GM15510 (cell line): ENCODE measurements around the gene LRCH1.

Source experiments
- POLR2A ChIP-seq: IDR thresholded peaks from 3 replicates; pipeline ENCODE4 v1.6.1; 2011; ENCODE audit warnings: borderline replicate concordance; ENCODE audit not compliant: insufficient read length; ENCODE audit errors: extremely low read depth

Gene LRCH1

GRCh38 chr13:46775385-46776107 is 222.6 kb downstream of the LRCH1 start:
- no peak for TF ChIP-seq POLR2A

- TF ChIP-seq POLR2A, result no peak
These were observed 225.1 kb downstream of the LRCH1 start for GRCh38 chr13:46778095-46778494.

- no peak for TF ChIP-seq POLR2A
These were observed 225.9 kb downstream of the LRCH1 start for GRCh38 chr13:46778890-46779289.

DNA sequence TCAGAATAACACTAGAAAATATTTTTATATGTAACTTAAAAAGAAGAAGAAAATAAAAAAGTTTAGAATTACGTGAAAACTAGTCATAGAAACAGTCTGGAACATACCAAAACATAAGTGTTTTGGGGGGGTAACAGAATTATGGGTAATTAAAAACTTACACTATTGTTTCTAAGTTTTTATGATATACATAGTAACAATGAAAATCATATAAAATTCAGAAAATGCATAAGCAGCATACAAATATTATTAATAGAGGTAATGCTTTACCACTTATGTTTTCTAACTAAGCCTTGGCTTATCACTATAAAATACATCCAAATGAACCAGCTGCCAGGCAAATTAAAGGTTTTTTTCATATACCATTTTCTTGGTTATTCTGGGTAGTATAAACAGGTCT is 229.1 kb downstream of the LRCH1 start:
- TF ChIP-seq POLR2A, result no peak

DNA sequence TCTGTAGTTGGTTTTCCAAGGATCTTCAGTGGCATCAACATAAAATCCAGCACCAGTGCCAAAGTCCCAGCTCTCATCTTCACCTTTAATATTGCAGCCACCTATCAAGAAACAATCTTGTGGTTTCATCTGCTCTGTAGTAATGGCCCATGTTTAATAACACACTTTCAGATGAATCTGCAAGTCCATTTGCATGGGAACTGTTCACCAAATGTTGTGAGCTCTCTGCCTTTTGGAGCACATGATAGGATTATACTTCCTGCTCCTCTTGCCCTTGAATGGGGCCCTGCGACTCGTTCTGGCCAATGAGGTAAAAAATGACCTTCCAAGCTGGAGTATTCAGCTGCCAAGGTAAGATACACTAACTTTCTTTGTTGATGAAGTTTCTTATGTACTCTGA is 229.7 kb downstream of the LRCH1 start:
- no peak for TF ChIP-seq POLR2A

GRCh38 chr13:46783504-46783903 is 230.5 kb downstream of the LRCH1 start:
- no peak for TF ChIP-seq POLR2A

DNA sequence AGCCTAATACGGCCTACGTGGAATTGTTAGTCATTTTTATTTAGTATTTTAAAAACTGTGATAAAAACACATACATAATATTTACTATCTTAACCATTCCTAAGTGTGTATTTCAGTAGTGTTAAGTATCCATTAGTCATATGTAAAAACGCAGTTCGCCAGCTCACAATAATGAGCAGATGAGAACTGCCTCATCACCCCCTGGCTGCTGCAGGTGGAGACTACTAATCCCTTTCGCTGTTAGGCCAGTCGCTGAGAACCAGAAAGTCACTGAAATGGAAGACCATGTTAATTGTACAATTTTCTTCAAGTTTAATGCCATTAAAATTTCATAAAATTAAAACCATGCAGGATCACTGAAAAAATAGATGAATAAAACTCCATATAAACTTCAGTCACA is 242.4 kb downstream of the LRCH1 start:
- TF ChIP-seq POLR2A, result no peak

GRCh38 chr13:46796129-46796514 is 243.2 kb downstream of the LRCH1 start:
- TF ChIP-seq POLR2A, result no peak

DNA sequence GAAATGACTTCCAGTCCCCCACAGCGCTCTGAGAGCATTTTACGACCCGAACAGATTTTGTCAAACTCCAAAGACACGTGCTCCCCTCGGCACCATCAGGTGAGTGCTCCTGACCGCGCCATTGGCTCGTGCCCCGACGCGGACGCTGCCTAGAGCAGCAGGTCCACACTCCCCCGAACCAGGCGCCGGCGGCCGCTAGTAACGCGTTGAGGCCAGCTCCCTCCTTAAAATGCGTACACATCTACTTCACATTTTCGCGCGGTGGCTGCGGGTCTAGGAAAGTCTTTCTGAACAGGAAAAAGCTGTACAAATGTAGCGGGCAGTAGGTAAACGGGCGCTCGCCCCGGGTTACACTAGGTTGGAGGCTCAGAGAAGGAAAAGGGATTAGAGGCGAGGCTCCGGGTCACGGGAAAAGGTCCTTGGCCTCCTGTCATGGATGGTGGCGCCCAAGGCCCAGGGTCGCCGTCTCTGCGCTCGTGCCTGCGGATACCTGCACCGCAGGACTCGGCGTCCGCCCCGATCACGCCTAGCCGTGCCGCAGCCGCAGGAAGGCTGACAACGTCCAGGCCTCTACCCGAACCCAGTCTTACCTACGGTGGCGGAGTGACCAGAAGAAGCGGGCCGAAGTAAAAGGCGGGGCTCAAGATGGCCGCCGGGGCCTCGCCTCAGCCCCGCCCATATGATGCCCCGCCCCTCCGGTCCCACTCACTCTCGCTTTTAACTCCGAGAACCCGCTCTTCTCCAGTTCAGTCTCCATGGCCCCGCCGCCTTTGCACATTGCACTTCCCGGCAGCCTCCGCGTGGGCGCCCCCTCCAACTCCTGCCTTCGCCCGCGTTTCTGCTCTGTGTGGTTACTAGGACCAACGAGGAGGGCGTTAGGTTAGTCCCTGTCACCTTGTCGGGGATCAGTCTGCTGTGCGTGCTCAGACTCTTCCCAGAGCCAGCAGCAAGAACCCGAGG is 243.8 kb downstream of the LRCH1 start, which contains the start of gene ESD:
Gene ESD (minus strand): TSS at position 647 of the 960 bp plus-strand sequence. CDS start 5,748 bp downstream, outside the sequence.
- peak; percentile 68 for TF ChIP-seq POLR2A

- TF ChIP-seq POLR2A, result no peak
These were observed 244.7 kb downstream of the LRCH1 start for GRCh38 chr13:46797501-46798237.

DNA sequence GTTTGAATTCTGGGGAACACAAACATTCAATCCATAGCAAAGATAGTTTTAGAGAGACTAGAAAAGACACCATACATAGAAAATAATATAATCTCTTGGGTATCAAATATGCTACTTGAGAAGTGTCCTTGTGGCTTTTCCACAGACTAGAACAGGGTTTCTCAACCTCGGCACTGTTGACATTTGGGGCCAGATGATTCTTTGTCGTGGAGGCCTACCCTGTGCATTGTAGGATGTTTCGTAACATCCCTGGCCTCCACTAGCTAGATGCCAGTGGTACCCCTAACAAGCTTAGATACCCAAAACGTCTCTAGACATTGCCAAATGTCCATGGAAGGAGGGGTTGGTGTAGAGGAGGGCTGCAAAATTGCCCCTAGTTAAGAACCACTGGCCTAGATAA is 246.2 kb downstream of the LRCH1 start:
- TF ChIP-seq POLR2A, result no peak

DNA sequence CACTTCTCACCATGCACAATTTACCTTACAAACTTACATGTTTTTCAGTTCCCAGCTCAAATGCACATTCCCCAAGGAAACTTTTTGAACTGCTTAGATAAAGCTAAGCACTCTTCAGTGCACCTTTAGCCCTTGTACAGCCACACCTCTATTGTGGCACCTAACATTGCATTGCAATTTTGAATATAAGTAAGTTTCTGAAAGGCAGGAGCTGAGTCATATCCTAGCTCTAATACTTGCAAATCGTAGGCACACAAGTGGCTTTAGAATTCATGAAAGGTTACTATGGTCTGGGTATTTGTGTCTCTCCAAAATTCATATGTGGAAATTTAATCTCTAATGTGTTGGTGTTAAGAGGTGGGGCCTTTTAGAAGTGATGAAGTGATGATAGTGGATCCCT is 248.9 kb downstream of the LRCH1 start:
- TF ChIP-seq POLR2A, result no peak
